DMS153 treated with DMSO at 0.1 percent for 48 hours (cell line): Measurements from ENCODE around the gene AP5S1.
"Not testable (repeated sequence)": the region's sequence is repeated elsewhere in the genome, so short reads cannot be mapped to it uniquely, and the experiment has no call there.

Source experiments
- DNase-seq: peaks from one replicate; lab custom pipeline; 2025; ENCODE audit not compliant: unreplicated experiment; lab: John Stamatoyannopoulos, UW

AP5S1 gene

DNA sequence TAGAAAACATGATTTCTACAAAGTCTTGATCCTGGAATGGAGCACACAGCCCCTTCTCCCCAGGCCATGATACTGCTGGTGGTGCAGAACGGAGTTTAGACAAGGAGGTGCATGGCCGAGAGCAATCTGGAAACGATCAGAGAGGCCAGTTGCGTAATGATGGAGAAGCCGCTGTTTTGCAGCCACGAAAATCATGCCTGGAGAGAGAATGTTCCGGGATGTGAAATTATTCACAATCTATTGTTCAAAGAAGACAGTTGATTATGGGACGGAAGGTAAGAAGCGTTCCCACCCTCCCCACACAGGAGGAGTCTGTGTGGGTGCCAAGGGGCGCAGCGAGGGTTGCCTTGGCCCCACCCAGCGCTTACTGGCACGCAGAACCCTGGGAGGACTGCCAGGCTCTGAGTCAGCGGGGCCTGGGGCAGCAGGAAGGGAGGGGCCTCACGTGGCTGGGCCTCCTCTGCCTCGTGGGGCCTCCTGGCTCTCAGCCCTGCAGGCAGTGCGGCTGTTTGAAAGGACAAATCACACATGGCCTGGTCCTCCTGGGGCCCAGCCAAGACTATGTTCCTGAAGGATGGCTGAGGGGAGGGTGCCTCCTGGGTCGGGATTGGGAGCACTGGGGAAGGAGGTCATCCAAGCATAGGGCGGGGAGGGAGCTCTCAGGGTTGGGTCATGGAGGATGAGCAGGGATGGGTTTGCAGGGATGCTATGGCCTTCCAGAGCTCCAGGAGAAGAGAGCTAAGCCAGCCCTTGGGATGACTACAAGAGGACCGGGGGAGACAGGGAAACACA, 8.7 kb upstream of the AP5S1 start:
- peak; percentile 89 for DNase-seq

DNA sequence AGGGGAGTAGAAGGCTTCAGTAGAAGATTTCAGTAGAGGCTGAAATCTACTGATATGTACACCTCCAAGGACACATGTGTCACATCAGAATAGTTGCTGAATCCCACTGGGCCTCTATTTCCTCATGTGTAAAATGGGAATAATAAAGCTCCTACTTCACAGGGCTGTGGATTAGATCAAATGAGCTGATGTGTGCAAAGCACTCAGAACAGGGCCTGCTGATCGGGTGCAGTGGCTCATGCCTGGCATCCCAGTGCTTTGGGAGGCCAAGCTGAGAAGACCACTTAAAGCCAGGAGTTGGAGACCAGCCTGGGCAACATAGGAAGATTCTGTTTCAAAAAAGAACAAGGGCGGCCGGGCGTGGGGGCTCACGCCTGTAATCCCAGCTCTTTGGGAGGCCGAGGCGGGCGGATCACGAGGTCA, 8.1 kb upstream of the AP5S1 start:
- DNase-seq: no peak

- no peak for DNase-seq
Measured at GRCh38 chr20:3812975-3813847, 7.1 kb upstream of the AP5S1 start.

- DNase-seq: no peak
Measured at GRCh38 chr20:3813848-3814581, 6.3 kb upstream of the AP5S1 start.

- no peak for DNase-seq
Measured at GRCh38 chr20:3814928-3815495, 5.3 kb upstream of the AP5S1 start.

DNA sequence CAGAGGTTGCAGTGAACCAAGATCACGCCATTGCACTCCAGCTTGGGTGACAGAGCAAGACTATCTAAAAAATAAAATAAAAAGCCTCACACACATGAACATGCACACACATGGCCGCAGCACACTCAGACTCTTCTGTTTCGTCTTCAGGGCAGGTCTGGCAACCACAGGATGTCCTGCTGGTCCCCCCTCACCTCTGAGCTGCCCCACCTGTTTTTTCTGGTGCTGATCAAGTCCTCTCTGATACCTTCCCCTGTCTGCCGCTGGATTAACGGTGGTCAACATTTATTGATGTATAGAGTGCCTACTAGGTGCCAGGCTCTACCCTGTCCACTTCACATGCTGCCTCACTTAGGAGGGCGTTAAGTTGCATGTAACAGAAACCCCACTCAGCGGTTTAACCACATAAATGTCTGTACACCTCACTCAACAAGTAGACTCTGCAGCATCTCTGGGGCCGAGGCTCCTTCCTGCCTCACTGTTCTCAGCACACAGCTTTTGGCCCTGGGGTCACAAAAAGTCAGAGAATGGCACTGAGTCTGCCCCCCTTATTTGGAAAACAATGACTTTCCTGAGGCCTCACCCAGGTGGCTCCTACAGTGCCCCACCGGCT, 4.5 kb upstream of the AP5S1 start:
- DNase-seq: no peak

DNA sequence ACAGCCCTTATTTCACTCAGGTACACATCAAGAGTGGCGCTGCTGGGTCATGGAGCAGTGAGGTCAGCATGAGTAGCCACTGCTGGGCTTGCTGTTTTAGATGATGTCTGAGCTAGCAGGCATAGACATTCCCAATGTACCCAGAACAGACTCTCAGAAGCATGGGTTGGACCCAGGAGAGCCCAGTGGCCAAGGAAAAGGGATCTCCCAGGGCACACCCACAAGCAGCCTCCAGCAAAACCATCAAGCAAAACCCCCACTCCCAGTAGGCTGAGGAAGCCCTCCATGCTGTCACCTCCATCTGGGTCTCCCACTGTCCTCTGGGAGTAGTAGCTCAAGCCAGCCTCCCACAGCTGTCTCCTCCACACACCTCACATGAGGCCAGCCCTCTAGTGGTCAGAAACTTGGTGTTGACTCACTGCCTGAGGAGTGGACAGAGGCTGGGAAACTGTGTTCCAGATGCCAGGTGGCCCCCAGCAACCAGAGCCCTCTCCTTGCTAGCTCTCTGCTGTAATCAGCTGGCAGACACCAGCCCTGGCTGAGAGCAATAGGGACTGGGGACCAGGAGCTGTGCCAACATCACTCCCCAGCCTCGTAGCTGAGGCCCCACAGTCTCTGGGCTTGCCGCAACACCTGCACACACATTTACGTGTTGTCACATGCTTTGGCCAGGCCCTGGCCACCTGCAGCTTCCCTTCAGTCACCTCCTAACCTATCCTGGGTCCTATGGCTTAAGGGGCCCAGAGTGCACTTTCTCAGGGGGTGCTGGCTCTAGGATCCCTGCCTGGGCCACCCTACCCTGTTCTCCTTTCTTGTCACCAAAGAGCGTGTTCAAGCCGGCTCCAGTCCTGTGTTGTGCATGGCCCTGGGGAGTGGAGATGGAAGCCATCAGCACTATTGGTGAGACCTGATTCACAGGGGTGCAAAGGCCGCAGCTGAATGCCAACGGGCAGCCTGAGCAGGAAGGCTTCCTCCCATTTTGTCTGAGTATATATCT, 1.9 kb upstream of the AP5S1 start:
- peak; percentile 54 for DNase-seq

- no peak for DNase-seq
Measured at GRCh38 chr20:3819411-3820047, 818 bp upstream of the AP5S1 start.

- no peak for DNase-seq
Measured at GRCh38 chr20:3820901-3821727, 767 bp downstream of the AP5S1 start.

DNA sequence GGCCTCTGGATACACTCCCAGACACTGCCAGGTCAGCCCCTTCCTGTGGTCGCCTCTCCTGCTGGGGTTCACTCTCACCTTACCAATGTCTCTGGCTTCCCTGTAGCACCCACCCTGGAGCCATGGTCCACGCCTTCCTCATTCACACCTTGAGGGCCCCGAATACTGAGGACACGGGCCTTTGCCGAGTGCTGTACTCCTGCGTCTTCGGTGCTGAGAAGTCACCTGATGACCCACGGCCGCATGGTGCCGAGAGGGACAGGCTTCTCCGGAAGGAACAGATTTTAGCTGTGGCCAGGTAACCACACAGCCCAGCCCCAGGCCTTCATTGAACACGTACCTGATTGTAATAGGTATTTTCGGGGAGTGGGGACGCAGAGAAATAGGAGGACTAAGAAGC, 1.6 kb downstream of the AP5S1 start:
- no peak for DNase-seq

DNA sequence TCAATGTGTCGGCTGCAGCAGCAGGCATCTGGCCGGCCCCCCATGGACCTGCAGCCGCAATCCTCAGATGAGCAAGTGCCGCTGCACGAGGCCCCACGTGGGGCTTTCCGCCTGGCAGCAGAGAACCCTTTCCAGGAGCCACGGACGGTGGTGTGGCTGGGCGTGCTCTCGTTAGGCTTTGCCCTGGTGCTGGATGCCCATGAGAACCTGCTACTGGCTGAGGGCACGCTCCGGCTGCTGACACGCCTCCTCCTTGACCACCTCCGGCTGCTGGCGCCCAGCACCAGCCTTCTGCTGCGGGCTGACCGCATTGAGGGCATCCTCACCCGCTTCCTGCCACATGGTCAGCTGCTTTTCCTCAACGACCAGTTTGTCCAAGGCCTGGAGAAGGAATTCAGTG, 3.5 kb downstream of the AP5S1 start:
- DNase-seq: no peak

DNA sequence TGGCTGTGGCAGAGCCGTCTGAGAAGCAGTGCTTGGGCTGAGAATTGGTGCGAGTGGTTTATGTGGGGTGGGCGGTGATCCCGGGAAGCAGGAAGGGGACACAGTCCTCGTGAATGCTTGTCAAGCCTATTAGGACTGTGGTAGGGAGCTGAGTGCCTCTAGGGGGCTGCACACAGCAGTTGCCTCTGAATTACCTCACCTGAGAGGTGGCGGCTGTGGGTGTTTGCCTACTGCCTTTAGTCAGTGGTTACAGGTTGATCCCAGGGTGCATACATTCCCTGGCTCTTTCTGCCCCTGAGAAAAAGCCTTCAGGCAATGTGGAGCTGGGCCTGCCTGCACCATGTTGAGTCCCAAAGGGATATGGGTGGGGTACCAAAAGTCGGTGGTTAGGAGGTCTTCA, 5.2 kb downstream of the AP5S1 start:
- DNase-seq: no peak

DNA sequence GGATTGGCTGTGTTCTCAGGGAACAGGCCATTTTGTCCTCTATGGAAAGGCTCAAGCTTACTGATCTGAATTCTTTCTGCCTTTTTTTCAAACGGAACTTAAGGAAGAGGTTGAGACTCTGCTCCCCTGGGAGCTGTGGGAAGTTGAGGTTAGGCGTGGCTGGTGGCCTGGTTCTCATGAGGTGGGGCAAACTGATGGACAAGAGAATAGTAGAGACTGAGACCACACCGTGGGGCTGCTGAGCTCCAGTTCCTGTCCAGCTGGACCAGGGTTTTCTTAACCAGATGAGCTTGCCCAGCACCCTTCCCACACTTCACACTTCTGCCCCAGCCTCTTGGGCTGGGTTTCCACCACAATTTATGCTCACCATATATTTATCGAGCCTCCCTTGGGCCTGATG, 6.1 kb downstream of the AP5S1 start:
- DNase-seq: no peak

DNA sequence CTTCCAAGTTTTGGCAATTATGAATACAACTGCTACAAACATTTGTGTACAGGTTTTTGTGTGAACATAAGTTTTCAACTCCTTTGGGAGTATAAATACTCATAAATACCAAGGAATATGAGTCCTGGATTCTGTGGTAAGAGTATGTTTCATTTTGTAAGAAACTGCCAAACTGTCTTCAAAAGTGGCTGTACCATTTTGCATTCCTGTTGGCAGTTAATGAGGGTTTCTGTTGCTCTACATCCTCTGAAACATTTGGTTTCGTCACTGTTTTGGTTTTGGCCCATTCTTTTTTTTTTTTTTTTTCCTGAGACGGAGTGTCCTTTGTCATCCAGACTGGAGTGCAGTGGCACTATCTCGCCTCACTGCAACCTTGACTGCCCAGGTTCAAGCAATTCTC, 8.5 kb downstream of the AP5S1 start:
- DNase-seq: no peak

GRCh38 chr20:3829891-3830290, 9.5 kb downstream of the AP5S1 start:
- not testable (repeated sequence) for DNase-seq

DNA sequence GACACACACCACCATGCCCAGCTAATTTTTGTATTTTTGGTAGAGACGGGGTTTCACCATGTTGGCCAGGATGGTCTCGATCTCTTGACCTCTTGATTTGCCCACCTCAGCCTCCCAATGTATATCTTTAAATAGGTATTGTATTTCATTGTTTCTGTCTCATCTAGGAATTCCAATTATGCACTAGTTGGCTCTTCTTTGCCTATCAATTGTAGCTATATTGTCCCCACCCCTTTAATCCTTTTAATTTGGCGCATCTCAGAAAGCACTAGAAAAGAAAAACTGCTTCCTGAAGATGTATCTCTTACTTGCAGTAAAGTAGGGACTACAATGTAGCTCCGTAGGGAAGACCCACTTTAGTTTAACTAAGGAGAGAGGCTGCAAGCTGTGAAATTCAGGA, 15.8 kb downstream of the AP5S1 start:
- no peak for DNase-seq

GRCh38 chr20:3839328-3839727, 19.0 kb downstream of the AP5S1 start:
- no peak for DNase-seq

DNA sequence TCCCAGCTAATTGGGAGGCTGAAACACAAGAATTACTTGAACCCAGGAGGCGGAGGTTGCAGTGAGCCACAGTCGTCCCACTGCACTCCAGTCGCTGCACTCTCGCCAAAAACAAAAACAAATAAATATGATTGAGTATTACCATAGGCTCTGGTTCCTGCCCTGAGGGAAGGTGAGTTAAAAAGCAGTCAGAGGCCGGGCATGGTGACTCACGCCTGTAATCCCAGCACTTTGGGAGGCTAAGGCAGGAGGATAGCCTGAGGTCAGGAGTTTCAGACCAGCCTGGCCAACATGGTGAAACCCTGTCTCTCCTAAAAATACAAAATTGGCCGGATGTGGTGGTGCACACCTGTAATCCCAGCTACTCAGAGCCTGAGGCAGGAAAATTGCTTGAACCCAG, 19.9 kb downstream of the AP5S1 start:
- not testable (repeated sequence) for DNase-seq
